ENCODE results near the gene IQSEC3.

DNA sequence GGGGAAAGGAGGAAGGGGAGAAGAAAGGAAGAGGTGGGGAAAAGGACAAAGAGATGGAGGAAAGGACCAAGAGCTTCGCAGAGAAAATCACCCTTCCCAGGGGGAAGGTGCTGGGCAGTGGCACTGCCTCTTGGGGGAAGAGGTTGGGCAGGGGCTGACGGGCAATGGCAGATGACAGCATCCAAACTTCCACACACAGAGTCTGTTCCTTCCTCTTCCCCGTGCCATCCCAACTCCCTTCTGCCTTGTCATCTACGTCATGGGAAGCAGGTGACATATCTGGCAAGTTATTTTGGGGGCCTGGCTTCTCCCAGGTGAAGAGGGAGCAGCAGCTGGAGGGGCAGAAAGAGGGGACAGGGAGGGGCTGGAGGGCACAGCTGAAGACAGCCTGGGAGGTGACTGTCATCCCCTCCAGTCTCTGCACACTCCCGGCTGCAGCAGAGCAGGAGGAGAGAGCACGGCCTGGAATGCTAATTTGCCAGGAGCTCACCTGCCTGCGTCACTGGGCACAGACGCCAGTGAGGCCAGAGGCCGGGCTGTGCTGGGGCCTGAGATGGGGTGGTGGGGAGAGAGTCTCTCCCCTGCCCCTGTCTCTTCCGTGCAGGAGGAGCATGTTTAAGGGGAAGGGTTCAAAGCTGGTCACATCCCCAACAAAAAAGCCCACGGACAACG lies 43.9 kb upstream of the IQSEC3 start:
- TF ChIP-seq CTCF (IDR thresholded peaks at IDR 0.05) (no peak), NR2C2 (CRISPR knock-in tag; IDR thresholded peaks at IDR 0.05) (no peak), FOXJ3 (CRISPR knock-in tag; IDR thresholded peaks at IDR 0.05; ENCODE audit: borderline replicate concordance) (no peak), ZBTB21 (CRISPR knock-in tag; IDR thresholded peaks at IDR 0.05; ENCODE audit: borderline replicate concordance) (no peak), SMAD3 (CRISPR knock-in tag; IDR thresholded peaks at IDR 0.05; ENCODE audit: borderline replicate concordance) (no peak), GTF2I (CRISPR knock-in tag; conservative IDR thresholded peaks at IDR 0.05) (no peak), JUN (CRISPR knock-in tag; IDR thresholded peaks at IDR 0.05) (no peak), ZNF317 (CRISPR knock-in tag; IDR thresholded peaks at IDR 0.05; ENCODE audit: borderline replicate concordance, low read depth) (no peak)
- TF ChIP-seq, protein P1, sequence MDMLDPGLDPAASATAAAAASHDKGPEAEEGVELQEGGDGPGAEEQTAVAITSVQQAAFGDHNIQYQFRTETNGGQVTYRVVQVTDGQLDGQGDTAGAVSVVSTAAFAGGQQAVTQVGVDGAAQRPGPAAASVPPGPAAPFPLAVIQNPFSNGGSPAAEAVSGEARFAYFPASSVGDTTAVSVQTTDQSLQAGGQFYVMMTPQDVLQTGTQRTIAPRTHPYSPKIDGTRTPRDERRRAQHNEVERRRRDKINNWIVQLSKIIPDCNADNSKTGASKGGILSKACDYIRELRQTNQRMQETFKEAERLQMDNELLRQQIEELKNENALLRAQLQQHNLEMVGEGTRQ (CRISPR knock-in tag; IDR thresholded peaks at IDR 0.05): no peak
